HG03280 (cell line): ENCODE data around the gene NR4A3.
A peak's percentile ranks its signal among the peaks of the same experiment; 100 is the strongest.

Experiments used
- ATAC-seq: cut with Tn5 transposase; IDR thresholded peaks from one replicate; pipeline ENCODE4 v1.9.1; 2021; ENCODE audit warnings: mild to moderate bottlenecking, moderate library complexity; ENCODE audit not compliant: unreplicated experiment

The NR4A3 gene

DNA sequence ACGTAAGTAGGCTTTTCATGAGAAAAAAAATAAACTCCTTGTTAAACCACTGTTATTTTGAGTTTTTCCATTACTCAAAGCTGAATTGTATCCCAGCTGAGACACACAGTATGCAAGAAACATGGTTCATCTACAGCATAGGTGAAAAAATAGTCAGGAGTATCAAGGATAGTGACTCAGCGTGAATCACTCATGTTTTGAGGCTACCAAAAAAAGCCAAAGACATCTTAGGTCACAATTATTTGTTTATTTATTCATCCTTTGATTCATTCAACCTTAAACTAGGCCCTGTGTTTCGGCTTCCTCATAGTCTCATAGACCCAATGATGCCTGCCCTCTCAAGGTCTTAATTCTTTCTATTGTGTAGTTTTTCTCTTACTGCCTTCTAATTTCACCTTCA lies 51.8 kb downstream of the NR4A3 start:
- no peak for ATAC-seq

- no peak for ATAC-seq
Measured at GRCh38 chr9:99873943-99874584, 52.4 kb downstream of the NR4A3 start.

DNA sequence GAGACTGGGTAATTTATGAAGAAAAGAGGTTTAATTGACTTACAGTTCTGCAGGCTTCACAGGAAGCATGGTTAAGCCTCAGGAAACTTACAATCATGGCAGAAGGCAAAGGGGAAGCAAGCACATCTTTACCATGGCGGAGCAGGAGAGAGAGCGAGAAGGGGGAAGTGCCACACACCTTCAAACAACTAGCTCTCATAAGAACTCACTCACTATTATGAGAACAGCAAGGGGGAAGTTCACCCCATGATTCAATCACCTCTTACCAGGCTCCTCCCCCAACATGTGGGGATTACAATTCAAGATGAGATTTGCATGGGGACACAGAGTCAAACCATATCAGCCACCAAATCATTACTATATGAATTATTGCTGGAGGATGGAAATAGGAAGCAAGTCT lies 54.5 kb downstream of the NR4A3 start:
- no peak for ATAC-seq

- ATAC-seq: no peak
Measured at GRCh38 chr9:99878651-99879050, 57.0 kb downstream of the NR4A3 start.

DNA sequence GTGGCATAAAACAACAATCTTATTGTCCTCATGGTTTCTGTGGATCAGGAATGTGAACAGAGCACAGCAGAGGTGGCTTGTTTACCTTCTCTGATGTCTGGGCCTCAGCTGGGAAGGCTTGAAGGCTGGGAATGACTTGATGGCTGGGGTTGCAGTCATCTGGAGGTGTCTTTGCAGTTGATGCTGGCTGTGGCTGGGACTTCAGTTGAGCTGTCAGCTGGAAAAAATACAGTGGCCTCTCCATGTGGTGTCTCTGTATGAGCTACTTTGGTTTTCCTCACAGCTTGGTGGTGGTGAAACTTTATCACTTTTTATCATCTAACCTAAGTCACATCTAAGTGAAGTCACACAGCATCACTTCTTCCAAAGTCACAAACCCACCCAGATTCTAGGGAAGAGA lies 60.1 kb downstream of the NR4A3 start:
- ATAC-seq: no peak

DNA sequence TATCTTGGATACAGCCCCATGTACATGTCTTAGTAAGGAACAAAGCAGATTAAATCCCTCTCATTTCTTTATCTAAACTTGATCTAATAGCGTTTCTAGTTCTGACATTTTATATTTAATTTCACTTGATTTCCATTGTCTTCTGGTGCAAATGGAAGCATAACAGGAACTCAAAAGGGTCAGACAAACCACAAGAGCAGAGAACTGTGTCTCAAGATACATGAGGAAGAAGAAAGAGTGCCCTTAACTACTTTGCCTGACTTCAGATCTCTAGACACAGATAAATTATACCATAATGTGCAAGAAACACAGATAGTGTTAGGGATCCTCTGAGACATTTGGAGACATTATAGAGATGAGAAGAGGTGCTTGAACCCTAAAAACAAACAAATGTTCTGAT lies 64.1 kb downstream of the NR4A3 start:
- no peak for ATAC-seq

DNA sequence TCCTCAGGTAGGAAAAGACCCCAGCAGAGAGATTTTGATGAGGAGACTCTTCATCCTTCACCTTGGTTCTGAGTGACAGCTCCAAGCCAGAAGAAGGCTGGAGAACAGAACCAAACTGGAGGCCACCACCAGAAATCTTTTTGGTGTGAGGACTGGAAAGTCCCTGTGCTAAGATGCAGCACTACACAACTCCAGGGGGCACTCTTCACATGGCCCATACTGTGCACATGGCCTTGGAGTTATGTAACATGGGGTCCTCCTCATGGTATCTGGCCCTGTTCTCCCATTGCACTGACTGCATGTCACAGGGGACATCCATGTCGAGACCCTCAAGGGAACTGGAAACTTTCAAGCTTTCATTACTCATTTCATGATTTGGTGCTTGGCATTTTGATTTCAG lies 67.4 kb downstream of the NR4A3 start:
- no peak for ATAC-seq

DNA sequence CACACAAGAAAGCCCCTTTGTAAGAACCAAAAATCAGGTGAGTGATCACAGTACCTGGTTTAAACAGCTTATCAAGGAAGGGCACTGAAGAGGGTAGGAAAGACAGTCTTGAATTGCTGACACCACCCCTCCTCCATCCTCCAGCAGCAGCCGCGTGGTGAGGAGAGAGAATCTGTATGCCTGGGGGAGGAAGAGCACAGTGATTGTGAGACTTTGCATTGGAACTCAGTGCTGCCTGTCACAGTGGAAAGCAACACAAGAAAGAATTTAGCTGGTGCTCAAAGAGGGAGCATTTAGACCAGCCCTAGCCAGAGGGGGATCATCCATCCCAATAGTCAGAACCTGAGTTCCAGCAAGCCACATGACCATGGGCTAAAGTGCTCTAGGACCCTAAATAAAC lies 73.1 kb downstream of the NR4A3 start:
- ATAC-seq: no peak

DNA sequence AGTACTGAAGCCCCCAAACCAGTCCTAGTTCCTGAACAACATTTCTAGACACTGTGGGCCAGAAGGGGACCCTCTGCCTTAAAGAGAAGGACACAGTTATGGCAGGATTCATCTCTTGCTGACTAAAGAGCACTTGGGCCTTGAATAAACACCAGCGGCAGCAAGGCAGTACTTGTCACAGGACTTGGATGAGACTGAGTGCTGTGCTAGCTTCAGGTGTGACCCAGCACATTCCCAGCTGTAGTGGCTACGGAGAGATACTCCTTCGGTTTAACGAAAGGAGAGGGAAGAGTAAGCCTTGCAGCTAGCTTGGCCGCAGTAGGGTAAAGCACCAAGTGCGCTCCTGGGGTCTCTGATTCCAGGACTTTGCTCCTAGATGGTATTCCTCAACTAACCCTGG lies 73.8 kb downstream of the NR4A3 start:
- ATAC-seq: no peak

GRCh38 chr9:99896119-99896518 lies 74.4 kb downstream of the NR4A3 start:
- ATAC-seq: no peak

GRCh38 chr9:99903393-99903792 lies 81.7 kb downstream of the NR4A3 start:
- ATAC-seq: no peak

GRCh38 chr9:99905833-99906402 lies 84.2 kb downstream of the NR4A3 start:
- ATAC-seq: no peak

DNA sequence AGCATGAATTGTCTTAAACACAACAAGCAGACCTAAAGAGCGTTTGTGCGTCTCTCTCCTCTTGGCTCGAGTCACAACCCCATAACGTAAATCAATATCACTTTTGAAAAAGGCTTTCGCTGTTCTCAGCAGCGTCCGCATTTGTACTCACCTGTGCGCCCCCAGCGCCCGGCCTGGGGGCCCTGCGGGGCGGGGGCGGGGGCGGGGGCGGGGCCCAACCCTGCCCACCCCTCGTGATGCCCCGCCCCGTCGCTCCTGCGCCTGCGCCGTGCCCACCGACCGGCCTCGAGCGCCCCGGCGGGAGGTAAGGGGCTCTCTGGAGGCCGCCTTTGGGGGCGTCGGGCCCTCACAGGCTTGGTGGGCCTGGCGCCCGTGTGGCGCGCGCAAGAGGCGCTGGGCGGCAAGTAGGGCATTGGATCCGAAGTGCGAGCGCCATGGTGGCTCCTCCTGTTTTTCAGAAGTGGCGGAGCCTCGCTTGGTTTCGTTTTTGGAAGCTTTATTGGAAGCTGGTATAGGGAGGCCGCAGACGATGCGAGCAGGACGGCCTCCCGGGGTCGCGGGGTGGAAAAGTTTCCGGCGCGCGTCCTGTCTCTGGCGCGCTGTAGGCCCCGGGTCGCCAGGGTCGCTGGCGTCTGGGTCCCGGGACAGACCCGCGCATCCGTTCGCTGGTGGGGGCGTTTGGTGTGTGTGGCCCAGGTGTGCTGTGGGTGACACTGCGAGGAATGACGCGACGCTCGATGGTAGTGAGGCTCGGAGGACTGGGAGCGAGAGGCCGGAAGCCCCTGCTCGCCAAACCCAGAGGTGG lies 84.9 kb downstream of the NR4A3 start, which contains the start of gene STX17:
TSS of gene STX17 (plus strand) at position 252 of the 805 bp plus-strand sequence. CDS start 8,586 bp downstream, outside the sequence.
- peak; percentile 87 for ATAC-seq

DNA sequence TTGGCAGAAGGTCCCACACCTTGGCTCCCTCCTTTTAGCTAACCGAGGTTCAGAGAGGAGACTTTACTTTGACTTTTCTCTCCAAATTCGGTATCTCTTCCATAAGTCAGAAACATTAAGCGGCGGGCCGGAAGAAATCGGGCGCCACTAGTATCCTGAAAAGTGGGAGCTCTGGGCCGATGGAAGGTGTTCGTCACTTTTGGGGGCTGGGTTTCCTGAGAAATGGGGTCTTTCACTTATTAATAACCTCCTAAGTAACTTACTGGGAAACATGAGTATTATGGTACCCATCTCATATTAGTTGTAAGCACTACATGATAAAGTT lies 85.5 kb downstream of the NR4A3 start:
- no peak for ATAC-seq

DNA sequence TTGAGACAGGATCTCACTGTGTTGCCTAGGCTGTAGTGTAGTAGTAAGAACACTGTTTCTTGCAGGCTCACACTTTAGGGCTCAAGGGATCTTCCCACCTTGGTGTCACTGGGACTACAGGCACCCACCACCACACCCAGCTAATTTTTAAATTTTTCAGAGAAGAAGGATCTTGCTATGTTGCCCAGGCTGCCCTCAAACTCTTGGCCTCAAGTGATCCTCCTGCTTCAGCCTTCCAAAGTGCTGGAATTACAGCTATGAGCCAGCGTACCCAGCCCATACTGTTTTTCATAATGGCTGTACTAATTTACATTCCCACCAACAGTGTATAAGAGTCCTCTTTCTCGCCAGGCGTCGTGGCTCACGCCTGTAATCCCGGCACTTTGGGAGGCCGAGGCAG lies 89.9 kb downstream of the NR4A3 start:
- no peak for ATAC-seq
